Measurements from ENCODE around the gene CFAP119.

DNA sequence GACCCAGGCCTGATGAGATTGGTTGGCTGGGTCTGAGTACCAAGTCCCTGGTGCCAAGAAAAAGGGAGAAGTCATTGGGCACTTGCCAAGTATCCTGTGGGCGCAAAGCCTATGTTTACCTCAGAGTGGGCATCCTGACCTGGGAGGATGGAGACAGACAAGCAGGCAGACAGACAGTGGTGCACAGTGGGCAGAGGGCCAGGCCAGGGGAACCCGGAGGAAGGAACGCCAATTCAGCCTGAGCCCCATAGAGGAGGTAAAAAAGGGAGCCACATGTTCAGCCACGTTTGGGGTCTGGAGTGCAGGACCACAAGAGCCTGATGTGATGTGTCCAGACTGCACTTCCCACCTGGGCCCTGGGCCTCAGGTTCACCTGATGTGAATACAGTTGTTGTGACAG lies 8.3 kb downstream of the CFAP119 start:
- TF ChIP-seq, protein P1, sequence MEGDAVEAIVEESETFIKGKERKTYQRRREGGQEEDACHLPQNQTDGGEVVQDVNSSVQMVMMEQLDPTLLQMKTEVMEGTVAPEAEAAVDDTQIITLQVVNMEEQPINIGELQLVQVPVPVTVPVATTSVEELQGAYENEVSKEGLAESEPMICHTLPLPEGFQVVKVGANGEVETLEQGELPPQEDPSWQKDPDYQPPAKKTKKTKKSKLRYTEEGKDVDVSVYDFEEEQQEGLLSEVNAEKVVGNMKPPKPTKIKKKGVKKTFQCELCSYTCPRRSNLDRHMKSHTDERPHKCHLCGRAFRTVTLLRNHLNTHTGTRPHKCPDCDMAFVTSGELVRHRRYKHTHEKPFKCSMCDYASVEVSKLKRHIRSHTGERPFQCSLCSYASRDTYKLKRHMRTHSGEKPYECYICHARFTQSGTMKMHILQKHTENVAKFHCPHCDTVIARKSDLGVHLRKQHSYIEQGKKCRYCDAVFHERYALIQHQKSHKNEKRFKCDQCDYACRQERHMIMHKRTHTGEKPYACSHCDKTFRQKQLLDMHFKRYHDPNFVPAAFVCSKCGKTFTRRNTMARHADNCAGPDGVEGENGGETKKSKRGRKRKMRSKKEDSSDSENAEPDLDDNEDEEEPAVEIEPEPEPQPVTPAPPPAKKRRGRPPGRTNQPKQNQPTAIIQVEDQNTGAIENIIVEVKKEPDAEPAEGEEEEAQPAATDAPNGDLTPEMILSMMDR (conservative IDR thresholded peaks at IDR 0.05; ENCODE audit: low read depth, low read length): no peak
- no peak for TF ChIP-seq EZH2 (IDR thresholded peaks at IDR 0.05; ENCODE audit: borderline replicate concordance, low read depth, low read length, poor library complexity, severe bottlenecking)
